GM12892 (cell line): ENCODE measurements around the gene PPP6R3.

ENCODE experiments used
- POLR2A ChIP-seq: IDR thresholded peaks from 2 replicates; pipeline ENCODE4 v1.6.1; 2011; ENCODE audit warnings: low read depth, low read length, control low read depth
- POLR2AphosphoS5 ChIP-seq: IDR thresholded peaks from 2 replicates; pipeline ENCODE4 v1.6.1; 2011; ENCODE audit warnings: low read depth, low read length, control low read depth
- TAF1 ChIP-seq: IDR thresholded peaks from 2 replicates; pipeline ENCODE4 v1.6.1; 2011; ENCODE audit warnings: low read depth, mild to moderate bottlenecking, control low read depth, low read length, borderline replicate concordance

- TF ChIP-seq POLR2A: no peak
- no peak for TF ChIP-seq TAF1
- TF ChIP-seq POLR2AphosphoS5: no peak
Measured at GRCh38 chr11:68488623-68489022, 28.1 kb downstream of the PPP6R3 start.
